NB4 (cell line): ENCODE data around the gene DLG2.

Experiments
- MYC ChIP-seq: IDR thresholded peaks from 2 replicates; pipeline ENCODE4 v1.6.1; 2011; ENCODE audit warnings: low read depth, low read length
- POLR2A ChIP-seq: IDR thresholded peaks from 2 replicates; pipeline ENCODE4 v1.6.1; 2011; ENCODE audit warnings: mild to moderate bottlenecking; ENCODE audit not compliant: insufficient read length; ENCODE audit errors: extremely low read depth
- TF ChIP-seq, protein P1 (sequence below): IDR thresholded peaks from one replicate; pipeline ENCODE4 v1.5.1; 2012; ENCODE audit warnings: low read depth, low read length

DNA sequence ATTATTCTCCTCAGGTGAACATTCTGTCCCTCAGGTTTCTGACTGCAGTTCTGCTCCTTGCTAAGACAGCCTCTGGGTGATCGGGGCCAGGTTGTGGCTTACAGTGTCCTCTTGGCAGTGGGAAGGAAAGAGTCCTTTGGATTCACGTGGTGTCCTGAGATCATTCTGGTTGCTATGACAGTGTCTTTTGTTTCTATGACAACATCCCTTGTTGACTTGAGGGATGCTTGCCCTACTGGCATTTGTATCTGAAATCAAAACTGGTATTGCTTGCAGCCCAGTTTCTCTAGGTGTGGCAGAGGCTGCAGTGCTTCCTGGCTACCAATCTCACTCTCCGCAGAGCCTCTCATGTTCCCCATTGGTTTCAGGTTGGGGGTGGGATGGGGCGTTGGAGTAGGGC is 2189.2 kb downstream of the DLG2 start:
- TF ChIP-seq, protein P1, sequence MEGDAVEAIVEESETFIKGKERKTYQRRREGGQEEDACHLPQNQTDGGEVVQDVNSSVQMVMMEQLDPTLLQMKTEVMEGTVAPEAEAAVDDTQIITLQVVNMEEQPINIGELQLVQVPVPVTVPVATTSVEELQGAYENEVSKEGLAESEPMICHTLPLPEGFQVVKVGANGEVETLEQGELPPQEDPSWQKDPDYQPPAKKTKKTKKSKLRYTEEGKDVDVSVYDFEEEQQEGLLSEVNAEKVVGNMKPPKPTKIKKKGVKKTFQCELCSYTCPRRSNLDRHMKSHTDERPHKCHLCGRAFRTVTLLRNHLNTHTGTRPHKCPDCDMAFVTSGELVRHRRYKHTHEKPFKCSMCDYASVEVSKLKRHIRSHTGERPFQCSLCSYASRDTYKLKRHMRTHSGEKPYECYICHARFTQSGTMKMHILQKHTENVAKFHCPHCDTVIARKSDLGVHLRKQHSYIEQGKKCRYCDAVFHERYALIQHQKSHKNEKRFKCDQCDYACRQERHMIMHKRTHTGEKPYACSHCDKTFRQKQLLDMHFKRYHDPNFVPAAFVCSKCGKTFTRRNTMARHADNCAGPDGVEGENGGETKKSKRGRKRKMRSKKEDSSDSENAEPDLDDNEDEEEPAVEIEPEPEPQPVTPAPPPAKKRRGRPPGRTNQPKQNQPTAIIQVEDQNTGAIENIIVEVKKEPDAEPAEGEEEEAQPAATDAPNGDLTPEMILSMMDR: no peak
- TF ChIP-seq MYC (no peak), POLR2A (no peak)
